Natural killer cell (primary cell): Measurements from ENCODE around the gene MTHFR. TPM values are rescaled to one million over a fixed set of nuclear protein-coding genes. Genes with fewer than 3 reads are reported as not detected.

Experiments
- ATAC-seq, 3 donors: fragments of 150-1000 bp in 2 of 3; fragments of 200-7000 bp in 1 of 3; cut with Tn5 transposase; 1 replicate in 1 of 3; 2 replicates in 2 of 3; pipeline ENCODE4 v1.10.0; 2021; ENCODE audit warnings: mild to moderate bottlenecking in 2 of 3, moderate library complexity in 2 of 3
- DNase-seq, 2 donors: peaks; one replicate each; pipeline versions ENCODE4 v3.0.0 to v3.0.0-alpha.2; 2013 to 2021; ENCODE audit warnings: mixed read lengths in 1 of 2
- H3K27ac ChIP-seq: one replicate; pipeline ENCODE4 v1.5.1; 2013; ENCODE audit warnings: mild to moderate bottlenecking, low read length
- H3K27me3 ChIP-seq: one replicate; pipeline ENCODE4 v1.6.1; 2013; ENCODE audit warnings: low read length; ENCODE audit not compliant: control insufficient read depth, insufficient read depth
- H3K36me3 ChIP-seq: one replicate; pipeline ENCODE4 v1.6.1; 2013; ENCODE audit warnings: low read length; ENCODE audit not compliant: control insufficient read depth, insufficient read depth
- H3K4me1 ChIP-seq: one replicate; pipeline ENCODE4 v1.6.1; 2013; ENCODE audit warnings: low read length; ENCODE audit not compliant: control insufficient read depth, insufficient read depth
- H3K4me3 ChIP-seq: one replicate; pipeline ENCODE4 v1.5.1; 2013; ENCODE audit warnings: low read length
- H3K9me3 ChIP-seq: one replicate; pipeline ENCODE4 v1.6.1; 2013; ENCODE audit warnings: low read length; ENCODE audit not compliant: control insufficient read depth, insufficient read depth
- H3K27ac Mint-ChIP-seq, 2 donors: one replicate each; pipeline ENCODE4 v1.8.0; 2022; ENCODE audit warnings: mild to moderate bottlenecking in 2 of 2, mixed read lengths in 2 of 2, moderate library complexity in 1 of 2
- H3K27me3 Mint-ChIP-seq, 2 donors: one replicate each; pipeline ENCODE4 v1.8.0; 2022; ENCODE audit warnings: low read depth in 2 of 2, mixed read lengths in 2 of 2
- H3K36me3 Mint-ChIP-seq: one replicate; pipeline ENCODE4 v1.8.0; 2022; ENCODE audit warnings: mixed read lengths
- H3K4me1 Mint-ChIP-seq, 2 donors: one replicate each; pipeline ENCODE4 v1.8.0; 2022; ENCODE audit warnings: mixed read lengths in 2 of 2
- H3K4me3 Mint-ChIP-seq: one replicate; pipeline ENCODE4 v1.8.0; 2022; ENCODE audit warnings: mild to moderate bottlenecking, moderate library complexity, mixed read lengths
- H3K9me3 Mint-ChIP-seq, 2 donors: one replicate each; pipeline ENCODE4 v1.8.0; 2022; ENCODE audit warnings: mixed read lengths in 2 of 2
- WGBS: methylation state at CpG from one replicate; pipeline ENCODE4 v1.1.7; 2013; ENCODE audit warnings: missing lambda C conversion rate; ENCODE audit not compliant: insufficient coverage; 5-methylcytosine and 5-hydroxymethylcytosine counted together
- intact Hi-C: fragments of 100-400 bp; cut with micrococcal nuclease; formaldehyde crosslinking; loops from one replicate; pipeline ENCODE4 v1.14.2; 2022
- total RNA-seq, 4 donors: library from RNA; stranded (reverse); fragments of 120-200 nt in 1 of 4; gene quantifications; one replicate each; pipeline versions ENCODE4 v1.2.3 to v1.2.4, GENCODE V29; 2013 to 2022
- TF ChIP-seq, protein P1 (sequence below): fragments of 200-600 bp; IDR thresholded peaks from one replicate; pipeline ENCODE4 v1.8.0; 2022; ENCODE audit warnings: antibody characterized with exemption

Gene MTHFR
- total RNA-seq, 3 donors from 2014 or later (not counting 1 experiment from before 2014, with no cell fraction given) = 61.8 to 78.4 (median 69.5) TPM

DNA sequence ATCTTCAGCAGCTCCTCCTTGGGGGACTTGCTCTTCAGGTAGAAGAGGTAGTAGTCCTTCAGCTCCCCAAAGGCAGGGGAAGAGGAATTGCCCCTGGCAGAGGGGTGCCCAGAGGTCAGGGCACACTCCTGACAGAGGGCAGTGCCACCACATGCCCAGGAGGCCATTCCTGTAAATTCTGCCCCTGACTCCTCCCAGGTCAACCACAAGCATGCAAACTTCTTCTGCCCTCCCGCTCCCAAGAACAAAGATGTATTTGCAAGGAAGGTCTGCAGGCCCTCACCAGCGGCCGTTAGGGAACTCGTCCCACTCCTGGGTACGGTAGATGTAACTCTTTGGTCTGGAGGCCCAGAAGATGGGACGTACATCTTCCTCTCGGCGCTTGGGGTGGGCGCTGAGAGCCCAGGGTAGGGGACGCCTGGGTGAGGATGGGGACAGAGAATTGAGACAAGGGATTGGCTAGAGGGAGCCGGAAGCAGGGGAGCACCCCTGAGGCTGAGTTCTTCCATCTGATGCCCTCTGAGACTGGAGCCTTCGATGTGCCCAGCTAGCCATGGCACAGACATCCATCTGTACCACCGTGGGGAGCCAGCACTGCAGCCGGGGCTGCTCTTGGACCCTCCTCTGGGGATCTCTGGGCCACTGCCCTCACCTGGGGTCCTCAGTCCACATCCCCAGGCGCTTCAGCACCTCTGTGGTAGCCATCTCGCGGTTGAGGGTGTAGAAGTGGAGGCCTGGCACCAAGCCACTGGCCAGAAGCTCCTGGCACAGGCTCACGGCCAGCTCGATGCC lies 11.1 kb downstream of the MTHFR start:
- H3K27me3 Mint-ChIP-seq = no peaks in the 10 kb centered on the region
- TF ChIP-seq, protein P1, sequence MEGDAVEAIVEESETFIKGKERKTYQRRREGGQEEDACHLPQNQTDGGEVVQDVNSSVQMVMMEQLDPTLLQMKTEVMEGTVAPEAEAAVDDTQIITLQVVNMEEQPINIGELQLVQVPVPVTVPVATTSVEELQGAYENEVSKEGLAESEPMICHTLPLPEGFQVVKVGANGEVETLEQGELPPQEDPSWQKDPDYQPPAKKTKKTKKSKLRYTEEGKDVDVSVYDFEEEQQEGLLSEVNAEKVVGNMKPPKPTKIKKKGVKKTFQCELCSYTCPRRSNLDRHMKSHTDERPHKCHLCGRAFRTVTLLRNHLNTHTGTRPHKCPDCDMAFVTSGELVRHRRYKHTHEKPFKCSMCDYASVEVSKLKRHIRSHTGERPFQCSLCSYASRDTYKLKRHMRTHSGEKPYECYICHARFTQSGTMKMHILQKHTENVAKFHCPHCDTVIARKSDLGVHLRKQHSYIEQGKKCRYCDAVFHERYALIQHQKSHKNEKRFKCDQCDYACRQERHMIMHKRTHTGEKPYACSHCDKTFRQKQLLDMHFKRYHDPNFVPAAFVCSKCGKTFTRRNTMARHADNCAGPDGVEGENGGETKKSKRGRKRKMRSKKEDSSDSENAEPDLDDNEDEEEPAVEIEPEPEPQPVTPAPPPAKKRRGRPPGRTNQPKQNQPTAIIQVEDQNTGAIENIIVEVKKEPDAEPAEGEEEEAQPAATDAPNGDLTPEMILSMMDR = no peak
- Histone ChIP-seq H3K27me3 (no peaks in the 10 kb centered on the region), H3K9me3 (no peaks in the 10 kb centered on the region), H3K4me1 (peaks cover 19% of the 10 kb centered on the region), H3K27ac (no peak overlapping the region), H3K36me3 (peaks cover 65% of the 10 kb centered on the region), H3K4me3 (no peak overlapping the region)
- WGBS = 95% methylated on average over 19 of the region's 19 CpGs
- no peaks in the 10 kb centered on the region for H3K9me3 Mint-ChIP-seq
- peaks cover 6% of the 10 kb centered on the region for H3K36me3 Mint-ChIP-seq
- H3K4me3 Mint-ChIP-seq = no peak overlapping the region
- DNase-seq = no peak
- no peak for ATAC-seq
- no peak overlapping the region for H3K27ac Mint-ChIP-seq
- intact Hi-C loops = no loop called here
- H3K4me1 Mint-ChIP-seq = peaks cover 0 to 13% of the 10 kb centered on the region in 2 donors

DNA sequence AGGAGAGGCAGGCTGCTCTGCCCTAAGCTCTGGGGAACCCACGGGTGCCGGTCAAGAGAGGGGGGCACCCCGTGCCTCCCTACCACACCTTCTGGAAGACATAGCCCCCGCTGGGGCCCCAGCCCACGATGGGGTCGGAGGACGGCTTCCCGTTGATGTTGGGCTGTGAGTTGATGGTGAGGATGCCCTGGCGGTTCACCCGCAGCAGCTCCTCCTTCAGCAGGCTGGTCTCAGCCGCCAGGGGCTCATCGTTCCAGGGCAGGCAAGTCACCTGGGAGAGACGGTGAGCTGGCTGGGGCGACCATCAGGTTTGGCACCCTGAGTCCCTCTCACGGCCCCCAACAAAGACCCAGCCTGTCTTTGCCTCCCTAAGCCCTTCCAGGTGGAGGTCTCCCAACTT lies 11.9 kb downstream of the MTHFR start:
- WGBS = 95% methylated on average over 14 of the region's 15 CpGs
- Histone ChIP-seq H3K36me3 (peaks cover 60% of the 10 kb centered on the region), H3K27ac (no peak overlapping the region), H3K9me3 (no peaks in the 10 kb centered on the region), H3K4me3 (no peak overlapping the region), H3K27me3 (no peaks in the 10 kb centered on the region), H3K4me1 (peaks cover 21% of the 10 kb centered on the region)
- H3K36me3 Mint-ChIP-seq = peaks cover 6% of the 10 kb centered on the region
- intact Hi-C loops = no loop called here
- H3K27me3 Mint-ChIP-seq = no peaks in the 10 kb centered on the region
- peaks cover 0 to 13% of the 10 kb centered on the region in 2 donors for H3K4me1 Mint-ChIP-seq
- DNase-seq = no peak
- no peak overlapping the region for H3K4me3 Mint-ChIP-seq
- TF ChIP-seq, protein P1 = no peak
- ATAC-seq = no peak
- H3K9me3 Mint-ChIP-seq = no peaks in the 10 kb centered on the region
- H3K27ac Mint-ChIP-seq = no peak overlapping the region

DNA sequence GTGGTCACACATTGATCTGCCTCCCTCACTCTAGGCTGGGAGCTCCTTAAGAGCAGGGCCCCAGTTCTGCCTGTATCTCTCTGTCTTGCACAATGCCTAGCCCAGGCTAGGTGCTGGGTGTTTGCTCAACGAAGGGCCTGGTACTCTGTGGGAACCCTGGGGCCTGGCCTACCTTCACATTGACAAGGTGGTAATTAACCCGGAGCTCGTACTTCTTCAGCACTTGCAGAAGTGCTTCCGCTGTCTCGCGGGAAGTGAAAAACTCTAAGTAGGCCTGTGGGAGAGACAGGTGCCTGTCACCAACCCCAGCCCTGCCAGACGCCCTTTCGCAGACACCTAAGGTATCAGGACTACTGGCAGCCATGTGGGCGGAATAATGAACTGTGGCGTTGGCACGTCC lies 13.7 kb downstream of the MTHFR start:
- peaks cover 6% of the 10 kb centered on the region for H3K36me3 Mint-ChIP-seq
- no peak overlapping the region for H3K27ac ChIP-seq
- no peaks in the 10 kb centered on the region for H3K9me3 Mint-ChIP-seq
- peaks cover 55% of the 10 kb centered on the region for H3K36me3 ChIP-seq
- H3K4me3 ChIP-seq = no peak overlapping the region
- no peak for DNase-seq
- H3K27ac Mint-ChIP-seq = peak overlapping the region in 1 of 2 donors; percentile 78
- H3K4me1 Mint-ChIP-seq = peaks cover 0 to 13% of the 10 kb centered on the region in 2 donors
- intact Hi-C loops = no loop called here
- H3K27me3 ChIP-seq = no peaks in the 10 kb centered on the region
- H3K4me3 Mint-ChIP-seq = no peak overlapping the region
- H3K4me1 ChIP-seq = peaks cover 21% of the 10 kb centered on the region
- H3K27me3 Mint-ChIP-seq = no peaks in the 10 kb centered on the region
- 95% methylated on average over 11 of the region's 11 CpGs for WGBS
- TF ChIP-seq, protein P1 = no peak
- H3K9me3 ChIP-seq = no peaks in the 10 kb centered on the region
- ATAC-seq = no peak
